Measurements from ENCODE around the gene TMC1. TPM values are rescaled to one million over a fixed set of nuclear protein-coding genes. Genes with fewer than 3 reads are reported as not detected.

Gene TMC1
- total RNA-seq, 1 experiment from 2014 or later = 0.36 TPM

DNA sequence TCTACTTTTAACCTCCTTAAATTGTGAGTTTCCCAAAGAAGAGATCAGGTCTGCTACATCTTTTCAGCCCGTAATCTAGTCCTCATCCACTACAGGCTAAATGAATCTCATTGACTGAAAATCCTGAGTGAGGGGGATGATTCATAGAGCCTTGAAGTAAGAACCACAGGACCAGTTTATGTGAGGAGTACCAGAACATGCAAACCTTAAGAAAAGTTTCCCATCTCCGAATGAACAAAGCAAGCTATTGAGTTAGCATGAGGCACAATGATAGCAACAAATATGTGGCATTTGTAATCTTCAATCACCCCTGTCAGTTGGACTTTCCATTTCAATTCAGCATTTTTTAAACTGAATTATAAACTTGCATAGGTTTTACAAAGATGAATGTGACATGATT, 234.4 kb downstream of the TMC1 start:
- no peak for ATAC-seq
- CTCF ChIA-PET = no interaction called here
- POLR2A ChIA-PET = no interaction called here
- TF ChIP-seq POLR2AphosphoS5 (IDR thresholded peaks at IDR 0.05; ENCODE audit: low read depth, low read length) (no peak), SIN3A (IDR thresholded peaks at IDR 0.05; ENCODE audit: borderline replicate concordance, insufficient read depth, low read depth, low read length) (no peak), TCF7L2 (IDR thresholded peaks at IDR 0.05; ENCODE audit: low read depth, low read length) (no peak)
- TF ChIP-seq, protein P1, sequence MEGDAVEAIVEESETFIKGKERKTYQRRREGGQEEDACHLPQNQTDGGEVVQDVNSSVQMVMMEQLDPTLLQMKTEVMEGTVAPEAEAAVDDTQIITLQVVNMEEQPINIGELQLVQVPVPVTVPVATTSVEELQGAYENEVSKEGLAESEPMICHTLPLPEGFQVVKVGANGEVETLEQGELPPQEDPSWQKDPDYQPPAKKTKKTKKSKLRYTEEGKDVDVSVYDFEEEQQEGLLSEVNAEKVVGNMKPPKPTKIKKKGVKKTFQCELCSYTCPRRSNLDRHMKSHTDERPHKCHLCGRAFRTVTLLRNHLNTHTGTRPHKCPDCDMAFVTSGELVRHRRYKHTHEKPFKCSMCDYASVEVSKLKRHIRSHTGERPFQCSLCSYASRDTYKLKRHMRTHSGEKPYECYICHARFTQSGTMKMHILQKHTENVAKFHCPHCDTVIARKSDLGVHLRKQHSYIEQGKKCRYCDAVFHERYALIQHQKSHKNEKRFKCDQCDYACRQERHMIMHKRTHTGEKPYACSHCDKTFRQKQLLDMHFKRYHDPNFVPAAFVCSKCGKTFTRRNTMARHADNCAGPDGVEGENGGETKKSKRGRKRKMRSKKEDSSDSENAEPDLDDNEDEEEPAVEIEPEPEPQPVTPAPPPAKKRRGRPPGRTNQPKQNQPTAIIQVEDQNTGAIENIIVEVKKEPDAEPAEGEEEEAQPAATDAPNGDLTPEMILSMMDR (IDR thresholded peaks at IDR 0.05) = no peak
- TF ChIP-seq, protein P2, sequence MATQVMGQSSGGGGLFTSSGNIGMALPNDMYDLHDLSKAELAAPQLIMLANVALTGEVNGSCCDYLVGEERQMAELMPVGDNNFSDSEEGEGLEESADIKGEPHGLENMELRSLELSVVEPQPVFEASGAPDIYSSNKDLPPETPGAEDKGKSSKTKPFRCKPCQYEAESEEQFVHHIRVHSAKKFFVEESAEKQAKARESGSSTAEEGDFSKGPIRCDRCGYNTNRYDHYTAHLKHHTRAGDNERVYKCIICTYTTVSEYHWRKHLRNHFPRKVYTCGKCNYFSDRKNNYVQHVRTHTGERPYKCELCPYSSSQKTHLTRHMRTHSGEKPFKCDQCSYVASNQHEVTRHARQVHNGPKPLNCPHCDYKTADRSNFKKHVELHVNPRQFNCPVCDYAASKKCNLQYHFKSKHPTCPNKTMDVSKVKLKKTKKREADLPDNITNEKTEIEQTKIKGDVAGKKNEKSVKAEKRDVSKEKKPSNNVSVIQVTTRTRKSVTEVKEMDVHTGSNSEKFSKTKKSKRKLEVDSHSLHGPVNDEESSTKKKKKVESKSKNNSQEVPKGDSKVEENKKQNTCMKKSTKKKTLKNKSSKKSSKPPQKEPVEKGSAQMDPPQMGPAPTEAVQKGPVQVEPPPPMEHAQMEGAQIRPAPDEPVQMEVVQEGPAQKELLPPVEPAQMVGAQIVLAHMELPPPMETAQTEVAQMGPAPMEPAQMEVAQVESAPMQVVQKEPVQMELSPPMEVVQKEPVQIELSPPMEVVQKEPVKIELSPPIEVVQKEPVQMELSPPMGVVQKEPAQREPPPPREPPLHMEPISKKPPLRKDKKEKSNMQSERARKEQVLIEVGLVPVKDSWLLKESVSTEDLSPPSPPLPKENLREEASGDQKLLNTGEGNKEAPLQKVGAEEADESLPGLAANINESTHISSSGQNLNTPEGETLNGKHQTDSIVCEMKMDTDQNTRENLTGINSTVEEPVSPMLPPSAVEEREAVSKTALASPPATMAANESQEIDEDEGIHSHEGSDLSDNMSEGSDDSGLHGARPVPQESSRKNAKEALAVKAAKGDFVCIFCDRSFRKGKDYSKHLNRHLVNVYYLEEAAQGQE (IDR thresholded peaks at IDR 0.05; ENCODE audit: insufficient read depth in 1 of 2, low read depth in 2 of 2, low read length in 1 of 2) = no peak
- no peak overlapping the region for H3K4me3 ChIP-seq (ENCODE audit: low read depth in 2 of 2, low read length in 2 of 2)
- no peak overlapping the region for H3K27ac ChIP-seq (ENCODE audit: low read length)
- BruUV-seq (replicated peaks) = no TSS peak
- no peaks in the 10 kb centered on the region for H3K27me3 ChIP-seq (ENCODE audit: control insufficient read depth, insufficient read depth, low read length)
- intact Hi-C loops (cut with micrococcal nuclease; ENCODE audit: unreplicated experiment) (no loop called here), in situ Hi-C loops (cut with HindIII; ENCODE audit: low pct_unique_long_range_greater_than_20kb, low sequenced_read_pairs) (no loop called here)
- no peaks in the 10 kb centered on the region for H3K36me3 ChIP-seq (ENCODE audit: control insufficient read depth, insufficient read depth, low read length)
- no peak for DNase-seq (ENCODE audit: low read depth, low spot score)
- no peaks in the 10 kb centered on the region for H3K4me1 ChIP-seq (ENCODE audit: control insufficient read depth, insufficient read depth, low read length)
- H3K9me3 ChIP-seq (ENCODE audit: control insufficient read depth, insufficient read depth, low read depth, low read length) = no peaks in the 10 kb centered on the region

DNA sequence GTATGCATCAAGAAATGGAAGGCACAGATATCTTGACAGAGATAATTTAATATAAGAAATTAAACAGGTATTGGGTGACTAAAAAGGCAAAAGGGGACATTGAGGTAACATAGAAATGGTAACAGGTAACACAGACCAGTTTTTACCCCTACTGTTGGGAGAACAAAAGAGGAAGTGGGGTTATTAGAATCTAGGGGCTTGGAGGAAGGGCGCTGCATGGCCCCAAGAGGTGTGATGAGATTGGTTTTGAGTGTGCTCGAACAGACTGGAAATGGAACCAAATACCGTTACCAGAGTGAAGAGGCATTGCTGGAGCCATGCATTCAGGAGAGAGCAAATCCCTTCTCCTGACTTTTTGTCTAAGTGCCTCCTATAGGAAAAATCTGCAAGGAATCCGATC, 237.5 kb downstream of the TMC1 start:
- in situ Hi-C loops (cut with HindIII; ENCODE audit: low pct_unique_long_range_greater_than_20kb, low sequenced_read_pairs) (no loop called here), intact Hi-C loops (cut with micrococcal nuclease; ENCODE audit: unreplicated experiment) (no loop called here)
- BruUV-seq (replicated peaks) = no TSS peak
- ATAC-seq = no peak
- ChIA-PET CTCF (no interaction called here), POLR2A (no interaction called here)
- Histone ChIP-seq H3K4me1 (ENCODE audit: control insufficient read depth, insufficient read depth, low read length) (no peaks in the 10 kb centered on the region), H3K27me3 (ENCODE audit: control insufficient read depth, insufficient read depth, low read length) (no peaks in the 10 kb centered on the region), H3K36me3 (ENCODE audit: control insufficient read depth, insufficient read depth, low read length) (no peaks in the 10 kb centered on the region), H3K27ac (ENCODE audit: low read length) (no peak overlapping the region), H3K4me3 (ENCODE audit: low read depth in 2 of 2, low read length in 2 of 2) (no peak overlapping the region), H3K9me3 (ENCODE audit: control insufficient read depth, insufficient read depth, low read depth, low read length) (no peaks in the 10 kb centered on the region)
- TF ChIP-seq TCF7L2 (IDR thresholded peaks at IDR 0.05; ENCODE audit: low read depth, low read length) (no peak), SIN3A (IDR thresholded peaks at IDR 0.05; ENCODE audit: borderline replicate concordance, insufficient read depth, low read depth, low read length) (no peak), POLR2AphosphoS5 (IDR thresholded peaks at IDR 0.05; ENCODE audit: low read depth, low read length) (no peak)
- TF ChIP-seq, protein P2 (IDR thresholded peaks at IDR 0.05; ENCODE audit: insufficient read depth in 1 of 2, low read depth in 2 of 2, low read length in 1 of 2) = no peak
- TF ChIP-seq, protein P1 (IDR thresholded peaks at IDR 0.05) = no peak
- DNase-seq (ENCODE audit: low read depth, low spot score) = no peak

All from Panc1 (cell line).